Mammary microvascular endothelial cell (primary cell): Measurements from ENCODE around the gene TEX13A. TPM values are rescaled to one million over a fixed set of nuclear protein-coding genes. Genes with fewer than 3 reads are reported as not detected.

Source experiments
- total RNA-seq: library from RNA; depleted of rRNA; stranded (reverse); fragments of >200 nt; gene quantifications from 2 replicates; pipeline ENCODE4 v1.2.3, GENCODE V29; 2015

TEX13A gene
- not detected in 2 replicates for total RNA-seq

GRCh38 chrX:105220636-105221035, at the start of gene TEX13A:
Gene TEX13A (minus strand): TSS chrX:105220694. CDS start chrX:105220397, 297 bp downstream.

